ENCODE measurements around the gene HSD17B8.

HSD17B8 gene

GRCh38 chr6:33204415-33205190, at the start of gene HSD17B8:
Gene HSD17B8 (plus strand): TSS chr6:33204655. CDS start chr6:33204669, 14 bp downstream.
- no peak for FAIRE-seq

GRCh38 chr6:33156561-33156960, 47.9 kb upstream of the HSD17B8 start:
- FAIRE-seq: no peak

GRCh38 chr6:33156964-33157363, 47.5 kb upstream of the HSD17B8 start:
- no peak for FAIRE-seq

GRCh38 chr6:33160096-33160495, 44.4 kb upstream of the HSD17B8 start:
- FAIRE-seq: no peak

- FAIRE-seq: no peak
These were observed 43.6 kb upstream of the HSD17B8 start for GRCh38 chr6:33160728-33161344.

GRCh38 chr6:33161354-33162331, 42.8 kb upstream of the HSD17B8 start:
- no peak for FAIRE-seq

- no peak for FAIRE-seq
These were observed 40.9 kb upstream of the HSD17B8 start for GRCh38 chr6:33163540-33163939.

GRCh38 chr6:33164176-33164575, 40.3 kb upstream of the HSD17B8 start:
- FAIRE-seq: no peak

GRCh38 chr6:33164665-33165373, 39.6 kb upstream of the HSD17B8 start:
- no peak for FAIRE-seq

GRCh38 chr6:33165581-33166258, 38.7 kb upstream of the HSD17B8 start:
- no peak for FAIRE-seq

- no peak for FAIRE-seq
These were observed 38.1 kb upstream of the HSD17B8 start for GRCh38 chr6:33166363-33166762.

- FAIRE-seq: no peak
These were observed 37.6 kb upstream of the HSD17B8 start for GRCh38 chr6:33166811-33167210.

GRCh38 chr6:33167374-33168283, 36.8 kb upstream of the HSD17B8 start:
- FAIRE-seq: no peak

- no peak for FAIRE-seq
These were observed 36.2 kb upstream of the HSD17B8 start for GRCh38 chr6:33168284-33168601.

- no peak for FAIRE-seq
These were observed 35.8 kb upstream of the HSD17B8 start for GRCh38 chr6:33168639-33169038.

- FAIRE-seq: no peak
These were observed 34.9 kb upstream of the HSD17B8 start for GRCh38 chr6:33169291-33170175.

- no peak for FAIRE-seq
These were observed 34.1 kb upstream of the HSD17B8 start for GRCh38 chr6:33170176-33171015.

GRCh38 chr6:33171016-33171879, 33.2 kb upstream of the HSD17B8 start:
- no peak for FAIRE-seq

Measured in endometrium (tissue), 2 donors.